ENCODE data around the gene UBL7. TPM values are rescaled to one million over a fixed set of nuclear protein-coding genes. Genes with fewer than 3 reads are reported as not detected.
A peak's percentile ranks its signal among the peaks of the same experiment; 100 is the strongest.

UBL7 gene
- total and polyA plus RNA-seq, 8 donors, result 32.7 to 68.3 (median 60.1) TPM

GRCh38 chr15:74497584-74497983 lies 36.6 kb upstream of the UBL7 start:
- no peak for TF ChIP-seq CTCF (IDR thresholded peaks at IDR 0.05)
- Histone ChIP-seq H3K27ac (no peak overlapping the region), H3K4me3 (no peak overlapping the region), H3K36me3 (no peaks in the 10 kb centered on the region), H3K4me1 (no peaks in the 10 kb centered on the region), H3K9me3 (no peaks in the 10 kb centered on the region), H3K27me3 (no peaks in the 10 kb centered on the region)
- ATAC-seq (no peak), DNase-seq (no peak)
- intact Hi-C loops (cut with DNase I), result no loop called here

- Histone ChIP-seq H3K27me3 (no peaks in the 10 kb centered on the region), H3K27ac (no peak overlapping the region), H3K4me1 (no peaks in the 10 kb centered on the region), H3K9me3 (no peaks in the 10 kb centered on the region), H3K36me3 (no peaks in the 10 kb centered on the region), H3K4me3 (no peak overlapping the region)
- TF ChIP-seq CTCF (IDR thresholded peaks at IDR 0.05), result no peak
- no peak for DNase-seq
- no peak for ATAC-seq
- intact Hi-C loops (cut with DNase I), result no loop called here
Observed at GRCh38 chr15:74496648-74497047, 35.7 kb upstream of the UBL7 start.

- no peaks in the 10 kb centered on the region for H3K36me3 ChIP-seq
- H3K27me3 ChIP-seq, result no peaks in the 10 kb centered on the region
- no peaks in the 10 kb centered on the region for H3K9me3 ChIP-seq
- no peak for TF ChIP-seq CTCF (IDR thresholded peaks at IDR 0.05)
- DNase-seq (no peak), ATAC-seq (no peak)
- intact Hi-C loops (cut with DNase I), result no loop called here
- no peaks in the 10 kb centered on the region for H3K4me1 ChIP-seq
- no peak overlapping the region for H3K4me3 ChIP-seq
- H3K27ac ChIP-seq, result no peak overlapping the region
Observed at GRCh38 chr15:74490339-74490689, 29.4 kb upstream of the UBL7 start.

GRCh38 chr15:74489518-74490338 lies 28.8 kb upstream of the UBL7 start:
- intact Hi-C loops (cut with DNase I), result loop anchor here in 1 of 2 donors (5.0 kb wide), 1 partner anchor 117 kb away; no protein-coding TSS in a partner anchor
- H3K9me3 ChIP-seq, result no peaks in the 10 kb centered on the region
- peak; percentile 83 for ATAC-seq
- H3K36me3 ChIP-seq, result no peaks in the 10 kb centered on the region
- H3K27ac ChIP-seq, result no peak overlapping the region
- no peaks in the 10 kb centered on the region for H3K4me1 ChIP-seq
- H3K4me3 ChIP-seq, result no peak overlapping the region
- TF ChIP-seq CTCF (IDR thresholded peaks at IDR 0.05), result peak; percentile 55 to 61
- peak in 3 of 4 donors; percentile 18 to 46 (median 36) for DNase-seq
- no peaks in the 10 kb centered on the region for H3K27me3 ChIP-seq

- ATAC-seq, result no peak
- no peaks in the 10 kb centered on the region for H3K4me1 ChIP-seq
- no peak overlapping the region for H3K4me3 ChIP-seq
- TF ChIP-seq CTCF (IDR thresholded peaks at IDR 0.05), result no peak
- H3K36me3 ChIP-seq, result no peaks in the 10 kb centered on the region
- no peaks in the 10 kb centered on the region for H3K27me3 ChIP-seq
- intact Hi-C loops (cut with DNase I), result loop anchor here in 1 of 2 donors (5.0 kb wide), 1 partner anchor 116 kb away; no protein-coding TSS in a partner anchor
- no peak for DNase-seq
- no peak overlapping the region for H3K27ac ChIP-seq
- no peaks in the 10 kb centered on the region for H3K9me3 ChIP-seq
Observed at GRCh38 chr15:74488776-74489175, 27.8 kb upstream of the UBL7 start.
